RPMI8226 (cell line): ENCODE measurements around the gene PEX11B.

ENCODE experiments used
- DNase-seq: peaks from one replicate; pipeline ENCODE4 v3.0.0-alpha.2; 2015

Gene PEX11B

GRCh38 chr1:145868232-145868631 lies 50.3 kb downstream of the PEX11B start:
- no peak for DNase-seq

- DNase-seq = no peak
Observed at GRCh38 chr1:145863282-145864018, 55.1 kb downstream of the PEX11B start.
